ENCODE results near the gene YIPF3.

DNA sequence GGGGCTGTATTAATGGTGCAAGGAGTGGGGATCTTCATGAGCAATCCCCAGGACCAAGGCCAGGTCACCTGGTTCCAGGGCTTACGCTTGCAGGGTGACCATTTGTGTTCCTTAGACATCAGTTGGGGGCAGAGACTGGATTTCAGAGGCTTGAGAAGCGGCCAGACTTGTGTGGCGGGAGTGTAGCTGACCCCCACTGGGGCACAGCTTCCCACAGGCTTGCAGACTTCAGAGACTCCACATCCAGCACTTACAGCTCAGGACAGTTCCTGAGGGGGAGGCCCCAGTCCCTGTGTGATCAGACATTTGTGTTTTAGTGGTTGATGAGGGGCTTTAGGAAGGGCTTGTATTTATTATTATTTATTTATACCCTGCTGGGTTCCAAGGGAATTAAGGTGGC lies 24.1 kb downstream of the YIPF3 start:
- TF ChIP-seq, protein P1, sequence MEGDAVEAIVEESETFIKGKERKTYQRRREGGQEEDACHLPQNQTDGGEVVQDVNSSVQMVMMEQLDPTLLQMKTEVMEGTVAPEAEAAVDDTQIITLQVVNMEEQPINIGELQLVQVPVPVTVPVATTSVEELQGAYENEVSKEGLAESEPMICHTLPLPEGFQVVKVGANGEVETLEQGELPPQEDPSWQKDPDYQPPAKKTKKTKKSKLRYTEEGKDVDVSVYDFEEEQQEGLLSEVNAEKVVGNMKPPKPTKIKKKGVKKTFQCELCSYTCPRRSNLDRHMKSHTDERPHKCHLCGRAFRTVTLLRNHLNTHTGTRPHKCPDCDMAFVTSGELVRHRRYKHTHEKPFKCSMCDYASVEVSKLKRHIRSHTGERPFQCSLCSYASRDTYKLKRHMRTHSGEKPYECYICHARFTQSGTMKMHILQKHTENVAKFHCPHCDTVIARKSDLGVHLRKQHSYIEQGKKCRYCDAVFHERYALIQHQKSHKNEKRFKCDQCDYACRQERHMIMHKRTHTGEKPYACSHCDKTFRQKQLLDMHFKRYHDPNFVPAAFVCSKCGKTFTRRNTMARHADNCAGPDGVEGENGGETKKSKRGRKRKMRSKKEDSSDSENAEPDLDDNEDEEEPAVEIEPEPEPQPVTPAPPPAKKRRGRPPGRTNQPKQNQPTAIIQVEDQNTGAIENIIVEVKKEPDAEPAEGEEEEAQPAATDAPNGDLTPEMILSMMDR (IDR thresholded peaks at IDR 0.05) = no peak
- TF ChIP-seq POLR2A (IDR thresholded peaks at IDR 0.05) = no peak
